Stimulated activated CD8-positive, alpha-beta memory T cell treated with anti-CD3 and anti-CD28 coated beads, Interleukin-4, amount 100 ng/mL, for 1 hour (primary cell): ENCODE measurements around the gene CEP70.
"Not testable (repeated sequence)": the region's sequence is repeated elsewhere in the genome, so short reads cannot be mapped to it uniquely, and the experiment has no call there.

Experiments
- DNase-seq, 2 donors: peaks; one replicate each; pipeline ENCODE4 v3.0.0-alpha.2; 2020; ENCODE audit warnings: low read depth in 2 of 2, low spot score in 1 of 2

CEP70 gene

DNA sequence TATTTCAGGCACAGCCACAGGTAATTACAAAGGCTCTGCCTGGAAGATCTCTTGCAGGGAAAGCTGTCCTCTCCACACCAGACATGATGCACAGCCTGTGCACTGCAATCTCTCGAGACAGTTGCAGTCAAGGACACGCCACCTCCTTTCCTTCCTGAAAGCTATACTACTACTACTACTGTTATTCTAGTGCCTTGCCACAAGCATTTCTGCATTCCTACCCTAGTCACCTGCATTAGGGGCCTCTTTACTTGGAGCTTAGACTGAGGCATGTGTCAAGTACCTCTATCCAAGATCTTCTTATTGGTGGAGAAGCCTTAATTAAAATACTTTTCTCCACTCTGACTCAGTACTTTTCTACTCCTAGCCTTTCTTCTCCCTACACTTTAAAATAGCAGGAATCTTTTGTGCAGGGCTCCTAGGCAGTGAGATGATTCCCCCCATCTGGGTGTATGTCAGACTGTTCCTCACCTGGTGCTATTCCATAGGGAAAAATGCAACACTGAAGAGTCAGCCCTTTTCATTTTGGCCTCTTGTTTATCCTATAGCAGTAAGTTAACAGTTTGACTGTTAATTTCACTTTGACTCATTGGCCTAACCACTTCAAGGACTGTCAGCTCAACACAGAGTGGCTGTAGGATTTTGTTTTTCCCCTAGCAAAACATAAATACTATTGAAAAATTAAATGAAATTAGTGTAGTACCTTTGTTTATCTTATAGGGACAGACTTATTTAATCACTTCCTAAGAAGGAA is 80.8 kb downstream of the CEP70 start:
- DNase-seq, result no peak

DNA sequence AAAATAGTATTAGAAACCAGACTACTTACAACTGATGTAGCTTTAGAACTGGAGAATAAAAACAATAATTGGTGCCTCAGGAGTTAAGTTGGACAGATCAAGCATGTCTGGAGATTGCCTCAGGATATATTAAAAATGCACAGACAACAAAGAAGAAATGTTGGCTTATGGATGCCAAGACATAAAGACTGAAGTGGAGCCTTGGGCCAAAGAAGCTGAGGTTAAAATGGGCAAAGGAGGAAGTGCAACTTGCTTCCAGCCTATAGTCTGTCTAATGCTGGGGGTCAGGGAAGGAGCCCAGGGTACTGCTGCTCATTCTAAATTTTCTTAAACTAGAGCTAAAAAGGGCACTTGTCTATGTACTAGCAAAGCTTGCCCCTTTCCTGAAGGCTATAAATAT is 82.1 kb downstream of the CEP70 start:
- no peak for DNase-seq

DNA sequence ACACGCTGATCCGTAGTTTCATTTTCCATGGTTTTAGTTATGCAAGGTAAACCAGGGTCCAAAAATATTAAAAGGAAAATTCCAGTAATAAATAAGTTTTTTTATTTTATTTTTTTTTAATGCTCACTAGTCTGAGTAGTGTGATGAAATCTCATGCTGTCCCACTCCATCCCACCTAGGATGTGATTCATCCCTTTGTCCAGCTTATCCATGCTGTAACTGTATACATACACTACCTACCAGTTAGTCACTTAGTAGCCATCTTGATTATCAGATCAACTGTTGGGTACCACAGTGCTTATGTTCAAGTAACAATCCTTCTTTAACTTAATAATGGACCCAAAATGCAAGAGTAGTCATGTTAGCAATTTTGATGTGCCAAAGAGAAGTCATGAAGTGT is 84.5 kb downstream of the CEP70 start:
- no peak for DNase-seq

DNA sequence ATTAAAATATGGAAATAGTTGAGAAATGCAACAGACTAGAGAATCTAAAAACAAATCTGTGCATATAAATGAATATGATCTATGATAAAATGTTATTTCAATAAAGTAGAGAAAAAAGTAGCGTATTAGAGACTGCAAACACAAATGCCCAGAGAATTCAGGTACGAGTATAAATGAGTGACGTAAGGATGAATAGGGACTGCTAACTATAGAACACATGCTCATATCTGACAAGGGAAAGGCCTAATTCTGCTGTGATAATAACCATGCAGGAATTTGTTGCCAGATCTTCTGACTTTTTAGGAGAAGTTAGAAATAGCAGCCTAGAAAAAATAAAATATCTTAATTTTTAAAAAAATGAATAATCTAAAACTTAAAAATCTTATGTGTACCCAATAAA is 86.5 kb downstream of the CEP70 start:
- DNase-seq, result no peak

DNA sequence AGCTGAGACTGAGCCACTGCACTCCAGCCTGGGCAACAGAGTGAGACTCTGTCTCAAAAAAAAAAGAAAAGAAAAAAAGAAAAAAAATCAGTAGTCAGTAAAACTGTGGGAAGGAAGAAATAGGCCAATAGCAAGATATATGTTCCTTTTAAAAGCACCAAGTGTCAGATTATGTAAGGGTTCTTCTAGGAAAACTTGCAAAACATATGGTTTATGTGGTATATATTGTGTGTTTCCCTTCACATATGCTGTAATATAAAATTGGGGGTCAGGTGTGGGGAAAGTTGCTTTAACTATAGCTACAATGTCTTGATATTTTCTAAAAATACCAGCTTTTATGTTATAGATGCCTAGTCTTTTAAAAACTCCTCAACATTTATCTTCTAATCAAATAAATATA is 95.1 kb downstream of the CEP70 start:
- DNase-seq, result no peak

DNA sequence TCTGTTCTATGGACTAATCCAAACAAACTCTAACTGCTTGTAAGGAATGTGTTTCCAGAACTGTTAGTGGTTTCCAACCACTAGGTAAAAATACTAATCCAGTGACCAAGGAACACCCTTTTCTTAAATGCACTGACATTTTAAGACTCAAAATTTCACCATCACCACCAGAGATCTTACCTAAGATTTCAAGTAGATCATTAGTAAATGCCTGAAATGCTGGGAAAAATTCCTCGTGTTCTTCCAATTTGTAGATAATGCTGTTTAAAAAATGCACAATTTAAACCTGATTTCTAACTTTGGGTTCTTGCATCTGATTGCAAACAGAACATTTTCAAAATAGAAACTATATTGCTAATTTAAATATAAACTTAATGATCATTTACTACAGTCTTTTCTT is 96.2 kb downstream of the CEP70 start:
- DNase-seq, result no peak

DNA sequence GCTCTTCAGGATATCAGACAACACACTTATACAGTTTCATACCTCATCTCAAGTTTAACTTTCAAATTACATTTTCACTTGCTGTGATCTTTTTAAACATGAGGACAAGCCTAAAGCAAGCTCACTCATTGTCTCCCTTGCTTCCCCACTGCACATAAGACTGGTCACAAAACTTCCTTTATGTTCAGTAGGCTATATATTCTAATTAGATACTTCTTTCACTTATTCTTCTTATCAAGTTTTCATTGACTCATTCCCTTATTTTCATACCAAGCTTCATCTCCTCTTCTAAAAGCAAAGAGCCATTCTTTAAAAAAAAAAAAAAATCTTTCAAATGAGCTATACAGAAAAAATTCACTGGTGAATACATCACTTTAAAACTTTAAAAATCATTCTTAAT is 97.0 kb downstream of the CEP70 start:
- no peak for DNase-seq

DNA sequence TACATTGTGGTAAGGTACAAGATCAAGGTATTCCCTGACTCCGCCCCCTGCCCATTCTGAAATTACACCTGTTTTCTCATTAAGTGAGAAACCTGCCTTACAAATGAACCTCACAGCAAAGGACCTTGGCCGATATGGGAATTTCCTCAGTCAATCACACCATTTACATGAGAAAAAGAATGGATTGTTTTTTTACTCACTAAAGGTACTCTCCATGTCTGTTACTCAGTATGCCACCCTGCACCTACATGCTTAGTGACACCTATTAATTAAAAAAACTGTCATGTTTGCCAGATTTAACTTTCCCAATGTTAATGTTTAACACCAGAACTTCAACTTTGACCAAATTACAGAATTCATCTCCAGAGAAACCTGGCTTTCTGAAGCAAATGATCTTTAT is 97.6 kb downstream of the CEP70 start:
- no peak for DNase-seq

DNA sequence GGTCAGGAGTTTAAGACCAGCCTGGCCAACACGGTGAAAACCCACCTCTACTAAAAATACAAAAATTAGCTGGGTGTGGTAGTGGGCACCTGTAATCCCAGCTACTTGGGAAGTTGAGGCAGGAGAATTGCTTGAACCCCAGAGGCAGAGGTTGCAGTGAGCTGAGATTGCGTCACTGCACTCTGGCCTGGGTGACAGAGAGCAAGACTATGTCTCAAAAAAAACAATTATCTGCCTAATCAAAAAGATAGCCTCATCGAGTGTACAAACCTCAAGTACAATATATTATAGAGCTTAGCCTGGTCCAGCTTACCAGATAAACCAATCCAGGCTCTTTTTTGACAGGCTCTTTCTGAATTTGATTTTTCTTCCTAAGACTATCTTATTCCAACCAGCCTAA is 98.4 kb downstream of the CEP70 start:
- DNase-seq, result not testable (repeated sequence)

DNA sequence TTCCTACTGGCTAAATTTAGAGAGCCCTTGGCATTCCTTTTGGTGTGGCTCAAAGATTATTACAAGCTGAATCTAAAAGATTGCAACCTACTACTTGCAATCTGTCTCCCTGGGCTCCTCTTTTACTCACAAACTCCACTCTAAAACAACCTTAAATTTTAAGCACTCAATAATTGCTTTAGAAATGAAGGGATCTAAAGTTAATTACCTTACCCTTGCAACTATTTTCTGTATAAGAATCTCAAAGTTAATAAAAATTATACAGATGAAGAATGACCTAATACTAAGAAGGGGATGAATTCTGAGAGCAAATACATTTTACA is 99.5 kb downstream of the CEP70 start:
- DNase-seq, result no peak

DNA sequence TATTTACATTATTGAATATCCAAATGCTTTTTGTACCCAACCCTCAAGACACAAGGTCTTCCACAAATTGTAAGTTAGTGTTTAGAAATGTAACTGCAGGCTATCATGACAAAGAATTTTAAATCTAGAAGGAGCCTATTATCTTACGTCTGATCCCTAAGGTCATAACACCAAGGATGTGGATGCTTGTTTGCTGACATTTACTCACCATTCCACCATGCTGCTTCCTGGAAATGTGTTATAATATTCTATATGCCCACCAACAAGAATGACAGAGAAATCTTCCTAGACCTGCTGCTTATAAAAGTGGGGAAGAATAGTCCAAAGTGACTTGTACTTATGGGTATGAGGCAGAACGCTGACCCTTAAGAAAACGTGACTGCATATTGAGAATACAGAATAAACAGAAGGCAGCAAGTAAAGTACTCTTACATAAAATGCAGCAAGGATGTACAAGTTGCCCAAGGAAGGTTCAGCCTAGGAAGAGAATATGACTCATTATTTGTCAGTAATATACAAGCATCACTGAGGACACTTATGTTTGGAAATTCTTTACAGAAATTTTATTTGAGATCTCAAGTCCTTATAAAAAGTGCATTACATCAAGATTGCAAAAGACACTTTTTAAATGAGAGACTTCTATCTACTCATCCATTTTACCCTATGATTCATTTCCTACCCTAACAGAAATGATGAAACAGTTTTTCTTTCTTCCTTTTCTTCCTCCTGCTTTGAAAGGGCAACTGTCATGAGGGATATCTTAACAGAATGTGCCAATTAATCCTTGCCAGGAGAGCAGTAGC is 100.1 kb downstream of the CEP70 start:
- DNase-seq, result no peak

DNA sequence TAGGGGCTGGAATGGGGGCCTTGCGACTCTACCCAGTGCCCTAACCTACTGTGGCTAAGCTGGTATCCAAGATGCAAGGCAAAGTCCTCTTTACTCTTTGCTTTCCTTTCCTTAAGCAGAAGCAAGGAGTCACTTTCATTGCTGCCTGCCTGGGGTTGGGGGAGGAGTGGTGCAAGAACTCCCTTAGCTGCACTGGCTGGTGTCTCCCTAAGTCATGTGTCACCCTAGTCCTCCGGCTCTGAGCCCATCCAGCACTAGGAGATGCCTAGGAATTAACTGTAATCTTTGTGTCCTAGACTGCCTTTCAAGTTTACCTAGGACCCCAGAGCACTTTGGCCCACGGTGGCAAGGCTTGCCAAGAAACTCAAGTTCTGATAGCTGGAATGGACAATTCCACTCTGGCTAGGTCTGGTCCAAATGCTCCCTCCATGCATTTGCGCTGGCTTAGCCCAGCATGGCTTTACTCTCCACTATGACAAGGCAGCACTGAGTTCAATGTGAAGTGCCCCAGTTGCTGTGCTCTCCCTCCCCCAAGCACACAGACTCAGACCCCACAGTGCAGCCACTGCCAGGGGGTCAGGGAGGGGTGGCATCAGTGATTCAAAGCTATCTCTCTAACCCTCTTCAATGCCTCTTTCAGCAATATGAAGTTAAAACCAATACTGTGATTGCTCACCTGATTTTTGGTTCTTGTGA is 100.9 kb downstream of the CEP70 start:
- no peak for DNase-seq

DNA sequence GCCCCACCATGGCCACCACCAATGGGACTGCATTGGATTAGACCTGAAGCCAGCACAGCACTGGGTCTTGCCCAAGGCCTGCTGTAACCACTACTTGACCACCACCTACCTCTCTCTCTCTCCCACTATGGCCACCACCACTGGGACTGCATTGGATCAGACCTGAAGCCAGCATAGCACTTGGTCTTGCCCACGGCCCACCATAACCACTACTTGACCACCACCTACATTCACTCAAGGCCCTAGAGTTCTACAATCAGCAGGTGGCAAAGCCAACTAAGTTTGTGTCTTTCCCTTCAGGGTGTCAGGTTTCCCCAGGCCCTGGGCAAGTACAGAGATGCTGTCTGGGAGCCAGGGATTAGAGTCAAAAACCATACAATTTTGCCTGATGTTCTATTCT is 102.1 kb downstream of the CEP70 start:
- no peak for DNase-seq

DNA sequence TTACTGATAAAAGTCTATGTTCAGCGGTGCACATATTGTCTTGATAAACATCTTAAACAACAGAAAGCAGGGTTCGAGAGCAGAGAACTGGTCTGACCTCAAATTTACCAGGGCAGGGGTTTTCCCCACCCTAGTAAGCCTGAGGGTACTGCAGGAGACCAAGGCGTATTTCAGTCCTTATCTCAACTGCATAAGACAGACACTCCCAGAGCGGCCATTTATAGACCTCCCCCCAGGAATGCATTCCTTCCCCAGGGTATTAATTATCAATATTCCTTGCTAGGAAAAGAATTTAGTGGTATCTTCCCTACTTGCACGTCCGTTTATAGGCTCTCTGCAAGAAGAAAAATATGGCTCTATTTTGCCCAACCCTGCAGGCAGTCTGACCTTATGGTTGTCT is 107.5 kb downstream of the CEP70 start:
- DNase-seq, result not testable (repeated sequence)

DNA sequence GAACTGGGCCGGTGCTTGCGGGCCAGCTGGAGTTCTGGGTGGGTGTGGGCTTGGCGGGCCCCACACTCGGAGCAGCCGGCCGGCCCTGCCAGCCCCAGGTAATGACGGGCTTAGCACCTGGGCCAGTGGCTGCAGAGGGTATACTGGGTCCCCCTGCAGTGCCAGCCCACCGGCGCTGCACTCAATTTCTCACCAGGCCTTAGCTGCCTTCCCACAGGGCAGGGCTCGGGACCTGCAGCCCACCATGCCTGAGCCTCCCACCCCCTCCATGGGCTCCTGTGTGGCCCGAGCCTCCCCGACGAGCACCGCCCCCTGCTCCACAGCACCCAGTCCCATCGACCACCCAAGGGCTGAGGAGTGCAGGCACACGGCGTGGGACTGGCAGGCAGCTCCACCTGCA is 109.4 kb downstream of the CEP70 start:
- not testable (repeated sequence) for DNase-seq

DNA sequence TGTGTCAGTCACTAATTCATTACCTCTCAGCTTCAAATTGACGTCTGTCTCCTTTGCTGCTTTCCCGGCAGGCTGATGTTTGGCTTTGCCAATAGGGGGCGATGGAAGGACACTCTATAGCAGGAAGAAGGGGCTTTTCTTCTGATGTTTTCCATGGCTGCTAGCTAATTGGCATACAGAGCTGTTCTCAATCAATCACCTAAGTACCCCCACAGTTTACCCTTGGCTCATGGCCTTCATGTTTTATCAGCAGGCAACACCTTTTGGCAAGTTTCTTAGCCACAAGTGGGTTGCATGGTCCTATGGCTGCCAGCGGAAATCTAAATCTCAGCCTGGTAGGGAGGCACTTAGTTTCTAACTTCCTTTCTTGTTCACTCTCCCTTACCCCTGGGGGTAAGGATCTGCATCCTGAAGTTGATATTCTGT is 114.6 kb downstream of the CEP70 start:
- DNase-seq, result no peak

DNA sequence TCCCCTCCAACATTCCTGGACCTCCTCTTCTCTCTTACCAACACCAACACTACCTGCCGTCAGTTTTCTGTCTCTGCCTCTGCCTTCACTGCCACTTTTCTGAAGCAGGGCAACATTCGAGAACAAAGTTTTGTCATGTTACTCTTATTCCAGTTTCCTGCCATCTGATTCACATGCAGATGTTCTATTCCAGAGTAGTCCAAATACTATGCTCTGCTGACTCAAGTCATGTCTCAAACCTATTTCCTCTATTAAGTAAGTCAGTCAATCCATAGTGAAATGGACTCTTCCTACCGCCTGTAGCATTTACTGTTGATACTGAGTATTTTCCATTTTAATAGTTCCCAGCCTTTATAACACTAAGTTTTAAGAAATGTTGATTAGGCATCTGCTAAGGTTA is 116.3 kb downstream of the CEP70 start:
- no peak for DNase-seq

DNA sequence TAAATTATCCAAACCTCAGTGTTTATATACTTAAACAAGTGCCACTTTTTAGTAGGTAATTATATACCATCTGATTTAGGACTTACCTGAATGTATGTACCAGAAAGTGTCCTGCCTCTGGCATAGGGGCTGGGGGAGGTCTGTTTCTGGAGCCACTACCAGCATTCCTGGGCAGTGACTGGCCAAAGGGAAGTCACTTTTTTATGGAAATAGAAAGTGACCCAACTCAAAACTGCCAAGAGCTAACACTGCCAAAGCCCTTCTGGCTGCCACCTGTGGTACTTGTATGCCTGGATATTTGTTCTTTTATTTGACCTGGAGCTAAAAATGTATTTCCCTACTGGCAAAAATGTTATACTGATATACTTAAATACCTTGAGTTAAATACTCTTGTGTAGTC is 116.9 kb downstream of the CEP70 start:
- no peak for DNase-seq

DNA sequence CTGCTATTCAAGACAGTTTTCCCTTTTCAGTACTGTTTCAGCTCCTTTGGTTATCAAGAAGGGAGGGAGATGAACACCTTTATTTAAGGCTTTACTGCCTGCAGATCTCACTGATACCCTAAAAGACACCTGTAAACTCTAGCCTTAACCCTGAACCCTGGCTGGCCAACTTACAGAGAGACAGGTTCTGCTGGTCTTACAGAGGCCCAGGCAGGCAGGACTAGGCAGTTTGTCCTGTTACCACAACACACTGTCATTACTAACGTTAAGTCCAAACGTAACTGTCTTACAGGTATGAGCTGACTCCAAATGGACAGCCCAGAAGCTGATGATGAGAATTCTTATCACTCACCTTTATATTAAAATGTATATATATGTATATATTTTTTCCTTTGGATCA is 117.5 kb downstream of the CEP70 start:
- no peak for DNase-seq

DNA sequence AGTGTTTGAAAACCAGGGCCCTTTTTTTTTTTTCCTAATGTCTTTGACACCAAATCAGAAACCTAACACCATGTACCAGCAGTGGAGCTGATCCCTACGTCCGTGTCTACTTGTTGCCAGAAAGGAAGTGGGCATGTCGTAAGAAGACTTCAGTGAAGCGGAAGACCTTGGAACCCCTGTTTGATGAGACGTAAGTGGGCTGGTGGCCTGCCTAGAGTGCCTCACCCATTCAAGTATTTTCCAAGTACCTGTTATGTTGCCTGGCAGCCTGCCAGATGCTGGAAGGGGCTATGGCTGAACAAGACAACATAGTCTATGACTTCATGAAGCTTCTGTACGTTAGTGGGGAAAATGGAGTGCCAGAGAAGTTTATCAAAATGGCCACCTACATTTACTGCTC is 119.9 kb downstream of the CEP70 start:
- DNase-seq, result no peak

DNA sequence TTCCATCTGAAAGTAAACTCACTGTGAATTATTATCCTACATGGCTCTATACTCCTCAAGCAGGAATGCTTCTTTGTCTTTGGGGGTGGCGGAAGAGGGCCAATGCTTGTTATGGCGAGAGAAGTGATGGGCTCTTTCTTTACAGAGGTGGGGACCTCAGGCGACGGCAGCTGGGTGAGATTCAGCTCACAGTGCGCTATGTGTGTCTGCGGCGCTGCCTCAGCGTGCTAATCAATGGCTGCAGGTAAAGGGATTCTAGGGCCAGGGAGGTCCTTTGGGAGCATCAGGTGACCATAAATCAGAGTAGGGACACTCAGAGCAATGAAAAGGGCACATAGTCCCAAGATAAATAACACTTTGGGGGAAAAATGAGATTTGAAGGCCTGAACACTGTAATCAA is 120.7 kb downstream of the CEP70 start:
- DNase-seq, result no peak

DNA sequence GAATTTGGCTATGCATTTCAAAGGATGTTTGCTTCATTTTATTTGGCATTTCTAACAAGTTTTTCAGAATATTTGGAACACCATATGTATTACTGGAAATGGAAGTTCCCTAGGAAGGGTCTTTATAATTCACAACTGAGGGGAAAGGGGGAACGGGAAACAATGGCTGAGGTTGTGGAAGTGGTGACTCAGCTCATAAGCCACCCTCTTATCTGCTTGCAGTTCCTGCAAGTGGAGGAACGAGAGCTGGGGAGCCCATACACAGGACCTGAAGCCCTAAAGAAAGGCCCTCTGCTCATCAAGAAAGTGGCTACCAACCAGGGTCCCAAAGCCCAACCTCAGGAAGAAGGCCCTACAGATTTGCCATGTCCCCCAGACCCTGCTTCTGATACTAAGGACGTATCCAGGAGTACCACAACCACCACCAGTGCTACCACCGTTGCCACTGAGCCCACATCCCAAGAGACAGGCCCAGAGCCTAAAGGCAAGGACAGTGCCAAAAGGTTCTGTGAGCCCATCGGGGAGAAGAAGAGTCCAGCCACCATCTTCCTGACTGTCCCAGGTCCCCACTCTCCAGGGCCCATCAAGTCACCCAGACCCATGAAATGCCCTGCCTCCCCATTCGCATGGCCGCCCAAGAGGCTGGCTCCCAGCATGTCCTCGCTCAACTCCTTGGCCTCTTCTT is 121.8 kb downstream of the CEP70 start:
- no peak for DNase-seq
